Stimulated activated CD4-positive, alpha-beta T cell treated with anti-CD3 and anti-CD28 coated beads, TNF-alpha, amount 100 ng/mL, for 48 hours (primary cell): ENCODE measurements around the gene SUGP2.

ENCODE experiments used
- DNase-seq, 3 donors: peaks; one replicate each; pipeline ENCODE4 v3.0.0-alpha.2; 2020; ENCODE audit warnings: low read depth in 3 of 3

Gene SUGP2

DNA sequence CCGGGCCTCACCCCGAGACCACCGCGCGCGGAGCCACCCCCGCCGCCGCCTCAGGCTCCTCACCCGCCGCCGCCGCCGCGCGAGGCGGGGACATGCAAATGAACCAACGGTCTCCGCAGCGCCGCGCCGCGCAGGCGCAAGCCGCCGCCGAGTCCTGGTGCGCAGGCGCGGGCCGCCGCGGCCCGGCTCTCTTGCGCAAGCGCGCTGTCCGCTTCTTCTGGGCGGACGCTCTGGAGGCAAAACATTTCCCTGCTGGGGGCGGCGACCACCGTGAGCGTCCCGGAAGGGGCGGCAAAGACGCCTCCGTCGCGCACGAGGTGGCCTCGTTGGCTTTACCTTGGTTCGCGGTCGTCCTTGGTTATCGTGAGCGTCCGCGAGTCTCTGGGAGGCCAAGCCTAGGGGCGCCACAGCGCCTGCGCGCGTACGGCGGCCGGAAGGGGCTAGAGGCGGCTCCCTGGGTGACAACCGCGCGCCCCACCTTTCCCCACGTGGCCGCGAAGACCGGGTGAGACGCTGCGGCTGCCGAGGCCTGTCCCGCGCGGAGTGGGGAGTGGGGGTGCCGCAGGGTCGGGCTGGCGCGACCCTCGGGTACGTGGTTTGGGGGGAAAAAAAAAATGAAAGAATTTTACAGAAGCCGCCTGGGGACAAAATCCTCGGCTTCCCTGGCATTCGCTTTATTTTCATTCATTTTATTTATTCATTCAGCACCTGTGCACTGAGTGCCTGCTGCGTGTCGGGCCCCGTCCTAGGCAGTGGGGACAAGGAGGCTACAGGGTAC, at the start of gene SUGP2, which contains the start of gene ARMC6:
TSS of gene SUGP2 (minus strand) at position 92 of the 778 bp plus-strand sequence. CDS start 2,446 bp downstream, outside the sequence.
TSS of gene ARMC6 (plus strand) at position 178 of the 778 bp plus-strand sequence. CDS start 607 bp downstream, outside the sequence.
- peak; percentile 74 to 83 (median 82) for DNase-seq

DNA sequence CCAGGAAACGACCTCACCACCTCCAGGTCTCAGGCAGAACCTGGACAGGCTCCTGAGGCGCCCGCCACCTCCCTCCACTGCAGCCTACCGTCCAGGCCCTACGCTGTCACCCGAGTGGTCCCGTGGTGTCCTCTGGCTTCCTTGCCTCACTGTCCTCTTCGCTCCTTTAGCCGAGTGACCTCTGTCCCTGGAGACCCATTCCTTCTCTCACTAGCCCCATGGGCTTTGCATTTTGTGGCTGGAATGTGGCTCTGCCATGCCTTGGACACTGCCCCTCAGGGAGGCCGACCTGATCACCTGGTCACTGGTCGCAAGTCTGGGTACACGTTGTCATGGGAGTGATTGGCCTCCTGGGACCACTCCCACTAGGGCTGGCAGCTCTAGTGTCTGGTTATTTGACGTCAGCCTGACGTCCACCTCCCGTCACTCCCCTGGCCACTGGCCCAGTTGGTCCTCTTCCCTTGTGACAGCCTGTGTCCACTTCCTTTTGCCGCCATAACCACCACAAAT, 48.4 kb upstream of the SUGP2 start:
- DNase-seq: no peak

DNA sequence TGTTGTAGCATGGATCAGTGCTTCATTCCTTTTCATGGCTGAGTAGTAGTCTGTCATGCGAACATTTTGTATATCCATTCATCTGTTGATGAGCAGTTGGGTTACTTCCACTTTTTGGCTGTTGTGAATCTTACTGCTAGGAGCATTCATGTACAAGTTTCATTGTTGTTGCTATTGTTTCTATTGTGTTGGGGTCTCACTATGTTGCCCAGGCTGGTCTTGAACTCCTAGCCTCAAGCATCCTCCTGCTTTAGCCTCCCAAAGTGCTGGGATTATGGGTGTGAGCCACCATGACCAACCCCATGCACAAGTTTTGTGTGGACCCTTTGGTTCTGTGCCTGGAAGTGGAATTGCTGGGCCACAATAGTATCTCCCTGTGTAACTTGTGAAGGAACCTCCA, 46.3 kb upstream of the SUGP2 start:
- DNase-seq: no peak

DNA sequence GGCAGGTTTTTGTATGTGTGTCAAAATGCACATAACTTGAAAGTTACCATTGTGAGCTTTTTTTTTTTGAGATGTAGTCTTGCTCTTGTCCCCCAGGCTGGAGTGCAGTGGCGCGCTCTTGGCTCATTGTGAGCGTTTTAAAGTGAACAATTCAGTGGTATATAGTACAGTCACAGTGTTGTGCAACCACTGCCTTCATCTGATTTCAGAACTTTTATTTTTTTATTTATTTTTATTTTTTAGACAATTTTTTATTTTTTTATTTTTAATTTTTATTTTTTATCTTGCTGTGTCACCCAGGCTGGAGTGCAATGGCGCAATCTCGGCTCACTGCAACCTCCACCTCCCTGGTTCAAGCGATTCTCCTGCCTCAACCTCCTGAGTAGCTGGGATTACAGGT, 45.5 kb upstream of the SUGP2 start:
- no peak for DNase-seq

DNA sequence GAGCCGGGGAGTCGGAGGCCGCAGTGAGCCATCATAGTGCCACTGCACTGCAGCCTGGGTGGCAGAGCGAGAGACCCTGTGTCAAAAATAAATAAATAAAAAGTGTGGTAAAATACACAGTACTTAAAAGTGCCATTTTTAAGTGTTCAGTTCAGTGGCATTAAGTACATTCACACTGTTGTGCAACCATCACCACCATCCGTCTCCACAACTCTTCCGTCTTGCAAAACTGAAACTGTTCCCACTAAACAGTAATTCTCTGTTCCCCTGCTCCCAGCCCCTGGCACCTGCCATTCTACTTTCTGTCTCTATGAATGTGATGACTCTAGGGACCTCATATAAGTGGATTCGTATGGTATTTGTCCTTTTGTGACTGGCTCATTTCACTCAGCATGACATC, 43.8 kb upstream of the SUGP2 start:
- DNase-seq: no peak

DNA sequence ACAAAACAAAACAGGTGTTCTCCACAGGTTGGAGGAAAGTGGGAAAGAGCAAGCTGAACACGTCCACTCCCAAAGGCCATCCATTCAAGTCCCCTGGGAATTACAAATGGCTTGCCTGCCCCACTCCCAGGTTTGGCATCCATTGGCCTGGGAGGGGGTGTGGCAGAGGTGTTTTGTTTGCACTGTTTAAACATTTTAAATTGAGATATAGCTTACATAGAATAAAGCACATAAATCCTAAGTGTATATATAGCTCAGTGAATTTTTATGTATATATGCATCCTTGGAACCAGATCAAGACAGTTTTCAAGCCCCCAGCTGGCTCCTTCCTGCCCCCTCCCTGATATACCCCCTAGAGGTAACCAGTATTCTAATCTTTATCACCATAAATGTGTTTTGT, 43.2 kb upstream of the SUGP2 start:
- DNase-seq: no peak

DNA sequence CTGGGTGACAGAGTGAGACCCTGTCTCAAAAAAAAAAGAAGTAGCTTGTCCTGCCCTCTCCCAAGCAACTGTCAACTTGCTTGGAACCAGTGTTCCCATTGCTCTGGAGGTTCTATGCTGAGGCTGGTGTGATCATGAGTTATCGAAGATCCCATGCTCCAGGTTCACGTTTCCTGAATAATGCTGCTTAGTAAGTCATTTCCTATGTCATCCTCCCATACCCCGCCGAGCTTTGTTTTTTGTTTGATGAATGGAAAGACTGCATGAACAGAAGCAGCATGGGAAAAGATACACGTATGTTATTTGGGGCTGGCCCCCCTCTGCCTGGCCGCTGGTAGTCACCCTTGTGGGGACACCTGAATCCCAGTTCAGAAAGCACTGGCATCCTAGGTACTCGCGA, 41.8 kb upstream of the SUGP2 start:
- DNase-seq: no peak

DNA sequence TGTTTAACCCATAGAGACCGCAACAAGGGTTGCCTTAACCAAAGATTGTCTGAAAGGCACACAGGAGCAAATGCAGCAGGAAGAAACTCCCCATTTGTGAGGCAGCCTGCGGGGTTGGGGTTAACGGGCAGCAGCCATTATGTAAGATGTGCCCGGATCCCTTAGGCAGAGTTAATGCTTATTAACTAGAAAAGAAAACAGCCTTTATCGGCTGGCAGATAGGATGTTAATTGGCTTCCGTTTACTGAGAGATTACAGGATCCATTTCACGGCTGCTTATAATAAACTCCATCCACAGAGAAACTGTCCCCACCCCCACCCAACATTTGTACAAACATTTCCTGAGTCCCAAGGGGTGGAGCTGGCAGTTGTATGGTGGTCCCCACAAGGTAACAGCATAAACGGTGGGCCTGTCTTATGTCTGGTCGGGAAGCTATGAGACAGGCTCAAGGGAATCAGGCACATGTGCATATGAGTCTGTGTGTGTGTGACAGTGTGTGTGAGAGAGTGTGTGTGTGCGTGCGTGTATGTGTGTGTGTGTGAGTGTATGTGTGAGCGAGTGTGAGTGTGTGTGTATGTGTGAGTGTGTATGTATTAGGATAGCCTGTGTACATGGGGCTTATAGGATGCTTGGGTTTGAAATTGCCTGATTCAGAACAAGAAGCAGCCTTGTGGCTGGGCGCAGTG, 41.0 kb upstream of the SUGP2 start:
- DNase-seq: no peak

DNA sequence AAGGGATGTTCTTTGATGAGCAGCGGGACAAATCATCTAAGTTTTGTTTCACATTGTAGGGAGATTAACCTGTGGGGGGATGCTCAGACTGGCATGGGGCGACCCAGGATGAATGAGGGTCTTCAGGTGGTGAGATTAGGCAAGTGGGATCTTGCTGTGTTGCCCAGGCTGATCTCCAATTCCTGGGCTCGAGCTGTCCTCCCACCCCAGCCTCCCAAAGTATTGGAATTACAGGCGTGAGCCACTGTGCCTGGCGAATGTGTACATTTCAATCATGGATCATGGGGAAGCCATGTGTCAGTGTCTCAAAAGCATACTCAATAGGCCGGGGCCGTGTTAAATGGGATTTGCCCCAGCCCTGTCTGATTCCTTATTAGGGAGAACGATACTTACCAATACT, 38.6 kb upstream of the SUGP2 start:
- DNase-seq: no peak

DNA sequence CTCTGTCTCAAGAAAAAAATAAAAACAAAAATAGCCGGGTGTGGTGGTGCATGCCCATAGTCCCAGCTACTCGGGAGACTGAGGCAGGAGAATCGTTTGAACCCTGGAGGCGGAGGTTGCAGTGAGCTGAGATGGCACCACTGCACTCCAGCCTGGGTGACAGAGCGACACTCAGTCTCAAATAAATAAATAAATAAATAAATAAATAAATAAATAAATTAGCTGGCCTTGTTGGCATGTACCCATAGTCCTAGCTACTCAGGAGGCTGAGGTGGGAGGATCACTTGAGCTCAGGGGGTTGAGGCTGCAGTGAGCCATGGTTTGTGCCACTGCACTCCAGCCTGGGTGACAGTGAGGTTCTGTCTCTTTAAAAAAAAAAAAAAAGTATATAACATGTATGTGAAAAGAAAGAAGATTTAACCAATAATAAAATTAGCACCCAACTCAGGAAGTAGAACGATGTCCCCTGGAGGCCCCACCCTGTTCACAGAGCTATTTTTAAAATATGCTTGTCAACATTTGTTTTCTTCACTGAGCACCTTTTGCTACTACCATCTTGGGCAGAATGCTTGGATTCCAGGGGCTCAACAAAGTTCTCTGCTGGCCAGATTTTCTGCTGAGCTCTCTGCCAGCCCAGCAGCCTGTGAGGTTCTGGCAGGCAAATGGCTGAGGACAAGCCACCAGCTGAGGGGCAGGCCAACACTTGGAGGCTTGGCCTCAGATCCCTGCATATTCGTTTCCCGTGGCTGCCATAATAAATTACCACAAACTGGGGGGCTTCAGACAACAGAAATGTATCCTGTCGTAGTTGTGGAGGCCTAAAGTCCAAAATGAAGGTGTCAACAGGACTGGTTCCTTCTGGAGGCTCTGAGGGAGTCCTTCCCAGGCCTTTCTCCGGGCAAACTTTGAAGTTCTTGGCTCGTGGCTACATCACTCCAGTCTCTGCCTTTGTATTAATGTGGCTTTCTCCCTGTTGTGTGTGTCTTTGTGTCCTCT, 35.6 kb upstream of the SUGP2 start:
- DNase-seq: no peak

DNA sequence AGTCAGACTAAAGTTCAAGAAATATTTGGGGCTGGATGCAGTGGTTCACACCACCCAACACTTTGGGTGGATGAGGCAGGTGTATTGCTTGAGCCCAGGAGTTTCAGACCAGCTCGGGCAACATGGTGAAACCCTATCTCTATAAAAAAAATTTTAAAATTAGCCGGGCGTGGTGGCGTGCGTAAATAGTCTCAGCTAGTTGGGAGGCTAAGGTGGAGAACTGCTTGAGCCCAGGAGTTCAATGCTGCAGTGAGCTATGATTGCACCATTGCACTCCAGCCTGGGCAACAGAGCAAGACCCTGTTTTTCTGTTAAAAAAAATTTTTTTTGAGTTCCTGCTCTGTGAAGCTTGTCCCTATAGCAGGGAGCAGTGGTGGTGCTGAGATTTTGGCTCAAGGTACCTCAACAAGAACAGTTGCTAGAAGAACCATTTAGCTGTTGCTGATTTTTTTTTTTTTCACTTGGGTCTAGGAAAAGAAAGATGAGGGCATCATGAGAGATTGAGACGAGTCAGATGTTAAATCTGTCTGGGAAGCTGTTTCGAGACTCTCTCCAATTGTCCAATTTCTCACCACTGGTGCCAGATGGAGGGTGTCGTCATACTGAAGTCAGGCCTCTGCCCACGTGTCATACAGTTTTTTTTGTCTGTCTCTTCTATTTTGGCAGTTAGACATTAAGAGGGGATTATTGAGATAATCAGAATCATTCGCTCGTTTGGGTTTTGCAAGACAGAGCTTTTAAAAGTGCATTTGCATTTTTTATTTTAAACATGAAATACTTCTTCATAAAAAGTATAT, 34.2 kb upstream of the SUGP2 start:
- DNase-seq: no peak

DNA sequence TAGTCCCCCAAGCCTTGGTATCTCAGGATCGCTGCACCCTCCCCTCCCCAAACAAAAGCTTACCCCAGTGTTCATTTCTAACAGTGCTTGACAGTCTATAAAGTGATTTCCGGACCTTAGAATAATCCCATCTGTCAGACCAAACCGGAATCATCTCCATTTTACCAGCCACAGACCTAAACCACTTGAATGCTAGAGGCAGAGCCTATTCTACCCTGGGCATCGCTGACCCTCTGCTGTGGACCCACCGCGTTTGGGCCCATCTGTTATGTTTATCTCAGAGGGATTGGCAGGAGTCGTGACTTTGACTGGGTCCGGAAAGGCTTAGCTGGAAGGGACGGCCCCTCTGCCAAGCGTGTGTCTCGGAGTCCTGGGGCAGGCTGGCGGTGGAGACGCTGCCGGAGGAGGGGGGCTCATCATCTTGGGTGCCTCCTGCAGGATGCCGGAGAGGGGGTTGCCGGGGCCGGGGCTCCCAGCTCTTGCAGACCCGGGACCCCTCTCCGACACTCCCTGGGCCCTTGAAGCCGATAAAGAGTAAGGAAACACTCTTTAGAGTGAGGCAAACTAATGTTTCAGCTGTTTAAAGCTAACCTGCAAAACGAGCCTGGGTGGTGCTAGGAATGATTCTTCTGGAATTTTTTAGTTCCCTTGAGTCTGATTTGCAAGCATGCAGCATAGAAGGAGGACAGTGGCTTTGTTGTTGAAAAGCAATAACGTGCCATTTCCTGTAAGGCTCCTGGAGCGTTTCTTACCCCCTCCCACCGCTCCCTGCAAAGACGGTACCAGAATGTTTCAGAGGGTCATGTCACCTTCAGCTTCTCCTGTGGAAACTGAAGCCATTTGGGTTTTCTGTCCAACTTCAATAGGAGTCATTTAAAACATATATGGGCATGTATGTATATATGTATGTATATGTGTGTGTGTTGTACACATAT, 31.8 kb upstream of the SUGP2 start:
- DNase-seq: peak in 1 of 3 donors; percentile 16

DNA sequence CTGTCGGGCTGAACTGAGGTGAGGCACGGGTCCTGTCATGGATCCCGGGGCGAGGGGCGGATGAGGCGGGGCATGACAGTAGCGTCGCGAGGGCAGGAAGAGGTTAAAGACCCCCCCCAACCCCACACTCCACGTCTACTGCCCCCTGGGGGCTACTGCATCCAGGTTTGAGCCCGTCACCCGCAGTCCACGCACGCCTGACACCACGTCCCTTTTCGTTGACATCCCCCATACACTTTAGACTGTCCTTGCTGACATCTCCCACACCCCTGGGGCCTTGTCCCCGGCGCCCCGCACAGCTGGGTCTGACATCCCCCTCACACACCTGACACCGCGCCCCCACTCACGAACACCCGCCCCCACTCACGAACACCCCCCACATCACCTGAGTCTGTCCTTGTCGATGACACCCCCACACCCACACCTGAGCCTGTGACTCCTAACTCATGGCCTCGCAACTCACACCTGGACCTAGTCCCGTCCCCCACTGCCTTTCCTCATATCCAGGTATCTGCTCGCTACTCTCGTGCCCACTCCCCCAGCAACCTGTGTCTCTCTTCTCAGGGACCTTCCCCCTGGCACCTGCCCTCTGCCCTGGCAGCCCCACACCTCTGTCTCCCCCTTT, 30.9 kb upstream of the SUGP2 start:
- peak in 1 of 3 donors; percentile 5 for DNase-seq

DNA sequence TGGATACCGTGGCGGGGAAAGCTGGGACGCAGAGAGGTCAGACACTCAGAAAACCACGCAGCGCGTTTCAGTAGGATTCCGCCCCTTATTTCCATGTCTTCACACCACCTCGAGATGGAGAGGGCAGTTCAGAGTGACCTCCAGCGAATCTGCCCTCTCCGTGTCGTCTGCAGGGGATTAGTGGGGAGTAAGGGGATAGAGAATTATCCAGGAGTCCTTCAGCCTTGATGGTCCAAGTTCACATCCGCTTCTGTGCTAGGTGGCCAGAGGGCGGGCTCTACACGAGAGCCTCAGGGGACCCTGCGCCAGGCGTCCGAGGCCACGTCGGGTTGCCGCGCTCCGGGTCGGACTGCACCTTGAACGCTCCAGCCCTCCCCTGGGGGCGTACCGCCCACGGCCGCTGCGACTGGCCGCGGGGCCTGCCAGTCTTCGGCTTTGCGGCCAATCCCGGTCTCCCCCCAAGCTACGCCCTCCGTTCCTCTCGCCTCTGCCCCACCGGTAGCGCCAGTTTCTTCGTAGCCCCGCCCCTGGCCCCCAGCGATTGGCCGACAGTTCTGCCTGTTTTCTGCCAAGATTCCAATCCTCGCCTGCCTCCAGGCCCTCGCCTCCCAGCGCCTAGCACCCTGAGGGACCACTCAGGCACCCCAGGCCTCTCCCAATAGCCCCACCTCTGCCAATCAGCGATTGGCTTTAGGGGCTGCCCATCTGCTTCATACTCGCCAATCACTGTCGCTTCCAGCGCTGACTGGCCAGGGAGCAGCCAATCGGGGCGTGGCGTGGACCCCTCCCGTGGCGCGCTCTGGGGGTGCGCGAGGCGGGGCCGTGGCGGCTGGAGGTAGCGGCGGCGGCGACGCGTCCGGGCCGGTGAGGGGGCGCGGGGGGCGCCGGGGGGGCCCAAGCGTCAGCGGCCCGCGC, 30.1 kb upstream of the SUGP2 start, which contains the start of gene SLC25A42:
TSS of gene SLC25A42 (plus strand) at position 812 of the 915 bp plus-strand sequence. CDS start 32,131 bp downstream, outside the sequence.
- peak; percentile 95 to 99 (median 98) for DNase-seq

DNA sequence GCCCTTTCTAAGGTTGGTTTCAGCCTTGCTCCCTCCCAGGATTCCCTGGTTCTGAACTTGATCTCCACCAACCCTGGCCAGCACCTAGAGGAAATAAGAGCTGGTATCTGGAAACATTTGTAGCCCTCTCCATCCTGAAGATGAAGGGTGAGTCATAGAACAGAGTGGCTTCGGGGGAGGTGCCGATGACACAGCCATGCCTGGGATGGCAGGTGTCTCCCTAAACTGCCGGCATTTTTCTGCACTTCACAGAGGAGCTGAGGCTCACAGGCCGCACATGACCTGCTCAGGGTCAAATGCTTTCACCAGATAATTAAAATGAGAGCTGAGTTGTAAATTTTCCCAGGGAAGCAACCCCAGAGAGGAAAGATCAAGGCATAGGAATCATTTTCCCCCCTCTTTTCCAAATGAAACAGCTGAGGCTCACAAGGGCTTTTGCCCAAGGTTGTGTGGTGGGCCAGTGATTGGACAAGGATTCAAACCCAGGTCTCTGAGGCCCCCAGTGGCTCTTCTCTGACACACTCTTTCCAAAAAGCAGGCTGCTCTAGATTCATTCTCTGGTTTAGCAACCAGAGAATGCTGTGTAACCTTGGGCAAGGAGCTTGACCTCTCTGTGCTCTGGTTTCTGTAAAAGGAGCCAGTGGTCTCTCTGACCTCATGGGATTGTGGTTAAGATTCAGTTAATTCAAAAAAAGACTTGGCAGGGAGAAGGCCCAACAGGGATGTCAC, 29.3 kb upstream of the SUGP2 start:
- DNase-seq: peak in 1 of 3 donors; percentile 18

DNA sequence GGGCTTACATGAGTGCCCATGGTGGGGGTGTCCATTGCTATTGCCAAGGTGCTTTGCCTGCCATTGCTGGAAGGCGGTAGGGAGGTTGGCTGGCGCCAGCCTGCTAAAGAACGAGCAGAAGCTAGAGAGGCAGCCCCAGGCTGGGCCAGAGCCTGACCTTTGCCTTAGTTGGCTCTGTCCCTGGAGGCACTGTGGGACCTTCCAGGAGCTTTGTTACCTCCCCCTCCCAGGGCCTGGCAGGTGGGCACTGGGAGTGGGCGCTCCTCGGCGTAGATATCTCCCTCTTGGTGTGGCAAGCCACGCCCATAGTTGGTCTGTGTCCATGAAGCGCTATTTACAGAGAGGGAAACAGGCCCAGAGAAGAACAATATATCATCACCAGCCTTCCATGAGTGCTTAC, 28.2 kb upstream of the SUGP2 start:
- DNase-seq: no peak
